ENCODE measurements around the gene ABCA8. TPM values are rescaled to one million over a fixed set of nuclear protein-coding genes. Genes with fewer than 3 reads are reported as not detected.

ABCA8 gene
- total and polyA plus RNA-seq, 10 of the 15 experiments (the other 5 are each of a cell fraction or from before 2014, with no cell fraction given) = 0.05 to 0.15 TPM; not detected in 8

- intact Hi-C loops (cut with micrococcal nuclease; ENCODE audit: unreplicated experiment) (loop anchor here (2.0 kb wide), 1 partner anchor 132 kb away; no protein-coding TSS in a partner anchor), in situ Hi-C loops (cut with MboI) (no loop called here)
- no TSS peak for BruUV-seq (replicated peaks)
- TF ChIP-seq IKZF1 (conservative IDR thresholded peaks at IDR 0.05) = 0 out of 2 replicates have a peak, but pooled peaks have one; percentile 24
- peak; percentile 85 for TF ChIP-seq SPI1 (IDR thresholded peaks at IDR 0.05; ENCODE audit: borderline replicate concordance, insufficient read depth, low read depth, low read length)
- no peak for TF ChIP-seq FOS (IDR thresholded peaks at IDR 0.05; ENCODE audit: borderline replicate concordance, extremely low read depth, insufficient read length)
- Histone ChIP-seq H3K4me3 (no peak overlapping the region), H3K9me3 (replicated peaks; ENCODE audit: control insufficient read depth, insufficient read depth, low read length) (no peaks in the 10 kb centered on the region), H3K4me1 (ENCODE audit: control insufficient read depth, insufficient read depth, low read length) (peaks cover 3% of the 10 kb centered on the region; the same call in 1 of the 2 replicates), H3K79me2 (ENCODE audit: control insufficient read depth, insufficient read depth, low read length) (no peaks in the 10 kb centered on the region), H3K9ac (ENCODE audit: control insufficient read depth, insufficient read depth, low read length) (no peak overlapping the region), H3K36me3 (ENCODE audit: control insufficient read depth in 2 of 2, insufficient read depth in 2 of 2, low read length in 1 of 2) (no peaks in the 10 kb centered on the region), H3K27me3 (replicated peaks in 1 of 2; ENCODE audit: control insufficient read depth in 2 of 2, insufficient read depth in 2 of 2, low read length in 1 of 2) (no peaks in the 10 kb centered on the region), H3K27ac (ENCODE audit: control insufficient read depth, insufficient read depth) (no peak overlapping the region), H2AFZ (ENCODE audit: control insufficient read depth, low read depth, low read length) (peak overlapping the region; percentile 6; the same call in 1 of the 2 replicates), H3K4me2 (ENCODE audit: control insufficient read depth, insufficient read depth) (no peak overlapping the region), H4K20me1 (ENCODE audit: control insufficient read depth, insufficient read depth) (no peaks in the 10 kb centered on the region)
- FAIRE-seq = no peak
- WGBS (ENCODE audit: insufficient coverage, insufficient replicate concordance, low lambda C conversion rate, missing lambda C conversion rate) = 44% methylated on average over 1 of the region's 1 CpG
- ChIA-PET POLR2A (no interaction called here), SMC1A (ENCODE audit: uncharacterized antibody, unreplicated experiment) (interaction anchor here (0.7 to 1.3 kb wide), 5 partner anchors 8 to 137 kb away, joined by 3 to 6 read pairs (median 3); no protein-coding TSS in a partner anchor), RAD21 (ENCODE audit: unreplicated experiment) (interaction anchor here (0.6 to 2.3 kb wide), 5 partner anchors 9 to 239 kb away, joined by 3 to 5 read pairs (median 4); no protein-coding TSS in a partner anchor), CTCF (interaction anchor here (0.9 to 5.7 kb wide), 8 partner anchors 13 to 338 kb away, joined by 3 to 22 read pairs (median 6); no protein-coding TSS in a partner anchor)
- peak; percentile 16 for DNase-seq (ENCODE audit: low read depth, low spot score)
- ATAC-seq = peak; percentile 81
These were observed 46.1 kb downstream of the ABCA8 start for GRCh38 chr17:68909066-68909465.

- ChIA-PET CTCF (interaction anchor here (1.7 to 5.7 kb wide), 4 partner anchors 66 to 136 kb away, joined by 5 to 22 read pairs (median 9); no protein-coding TSS in a partner anchor), POLR2A (no interaction called here), RAD21 (ENCODE audit: unreplicated experiment) (interaction anchor here (0.5 to 2.3 kb wide), 3 partner anchors 8 to 328 kb away, joined by 3 to 4 read pairs (median 4); no protein-coding TSS in a partner anchor), SMC1A (ENCODE audit: uncharacterized antibody, unreplicated experiment) (interaction anchor here (0.7 to 1.3 kb wide), 6 partner anchors 8 to 723 kb away, joined by 3 to 5 read pairs (median 3); no protein-coding TSS in a partner anchor)
- H3K79me2 ChIP-seq (ENCODE audit: control insufficient read depth, insufficient read depth, low read length) = no peaks in the 10 kb centered on the region
- peaks cover 3% of the 10 kb centered on the region; the same call in 1 of the 2 replicates for H3K4me1 ChIP-seq (ENCODE audit: control insufficient read depth, insufficient read depth, low read length)
- BruUV-seq (replicated peaks) = no TSS peak
- TF ChIP-seq SUZ12 (IDR thresholded peaks at IDR 0.05; ENCODE audit: unreplicated experiment) (no peak), ZZZ3 (IDR thresholded peaks at IDR 0.05; ENCODE audit: control insufficient read depth, insufficient read length, low read depth) (no peak), NFIC (IDR thresholded peaks at IDR 0.05; ENCODE audit: low read depth, low read length) (no peak), EP300 (IDR thresholded peaks at IDR 0.05; ENCODE audit: borderline replicate concordance in 1 of 2, control insufficient read depth in 1 of 2, low read depth in 2 of 2, low read length in 2 of 2) (no peak), FOXM1 (IDR thresholded peaks at IDR 0.05; ENCODE audit: low read depth, low read length) (no peak), NR2F1 (conservative IDR thresholded peaks at IDR 0.05) (peak; percentile 42; the same call in 1 of the 2 replicates)
- peak overlapping the region; percentile 5 for H2AFZ ChIP-seq (ENCODE audit: control insufficient read depth, low read depth, low read length)
- intact Hi-C loops (cut with micrococcal nuclease; ENCODE audit: unreplicated experiment) (loop anchor here (2.0 kb wide), 1 partner anchor 131 kb away; no protein-coding TSS in a partner anchor), in situ Hi-C loops (cut with MboI) (no loop called here)
- H3K36me3 ChIP-seq (ENCODE audit: control insufficient read depth in 2 of 2, insufficient read depth in 2 of 2, low read length in 1 of 2) = no peaks in the 10 kb centered on the region
- WGBS (ENCODE audit: insufficient coverage, insufficient replicate concordance, low lambda C conversion rate, missing lambda C conversion rate) = 2% methylated on average over 2 of the region's 2 CpGs
- H3K9me3 ChIP-seq (replicated peaks; ENCODE audit: control insufficient read depth, insufficient read depth, low read length) = no peaks in the 10 kb centered on the region
- FAIRE-seq = no peak
- H3K27me3 ChIP-seq (replicated peaks in 1 of 2; ENCODE audit: control insufficient read depth in 2 of 2, insufficient read depth in 2 of 2, low read length in 1 of 2) = no peaks in the 10 kb centered on the region
- no peak overlapping the region for H3K9ac ChIP-seq (ENCODE audit: control insufficient read depth, insufficient read depth, low read length)
- no peak overlapping the region for H3K4me2 ChIP-seq (ENCODE audit: control insufficient read depth, insufficient read depth)
- DNase-seq (ENCODE audit: low read depth, low spot score) = peak; percentile 41
- no peak overlapping the region for H3K27ac ChIP-seq (ENCODE audit: control insufficient read depth, insufficient read depth)
- no peaks in the 10 kb centered on the region for H4K20me1 ChIP-seq (ENCODE audit: control insufficient read depth, insufficient read depth)
- ATAC-seq = peak; percentile 72
- no peak overlapping the region for H3K4me3 ChIP-seq
These were observed 47.1 kb downstream of the ABCA8 start for GRCh38 chr17:68908045-68908444.

Data from GM12878 (cell line).